Activated CD8-positive, alpha-beta memory T cell treated with anti-CD3 and anti-CD28 coated beads for 36 hours (primary cell): ENCODE data around the gene RPE65. TPM values are rescaled to one million over a fixed set of nuclear protein-coding genes. Genes with fewer than 3 reads are reported as not detected.
"Not testable (repeated sequence)": the region's sequence is repeated elsewhere in the genome, so short reads cannot be mapped to it uniquely, and the experiment has no call there.

Experiments
- CTCF ChIA-PET: fragments of 350-600 bp; sonication (Branson Sonifier 250); formaldehyde crosslinking; loops from one replicate; lab custom pipeline; 2021; ENCODE audit warnings: antibody characterized with exemption; lab: Charles Lee
- POLR2A ChIA-PET: fragments of 350-600 bp; sonication (Branson Sonifier 250); formaldehyde crosslinking; loops from one replicate; lab custom pipeline; 2021; ENCODE audit warnings: antibody characterized with exemption; lab: Charles Lee
- total RNA-seq, 2 experiments: library from RNA; stranded (reverse); gene quantifications; one replicate each; pipeline ENCODE4 v1.2.3, GENCODE V29; 2021

RPE65 gene
- total RNA-seq, 2 experiments from 2014 or later = not detected

- ChIA-PET CTCF (no interaction called here), POLR2A (no interaction called here)
Observed at GRCh38 chr1:68456202-68456601, 6.4 kb upstream of the RPE65 start.

GRCh38 chr1:68454534-68454933 is 4.8 kb upstream of the RPE65 start:
- CTCF ChIA-PET = no interaction called here

GRCh38 chr1:68453060-68453670 is 3.4 kb upstream of the RPE65 start:
- CTCF ChIA-PET = no interaction called here
- POLR2A ChIA-PET = no interaction called here

More at GRCh38 chr1:68454534-68454933, 4.8 kb upstream of the RPE65 start:
- POLR2A ChIA-PET = no interaction called here

GRCh38 chr1:68448365-68448764 is 1.4 kb downstream of the RPE65 start:
- POLR2A ChIA-PET = no interaction called here

GRCh38 chr1:68445709-68446108 is 4.0 kb downstream of the RPE65 start:
- ChIA-PET CTCF (no interaction called here), POLR2A (no interaction called here)

More at GRCh38 chr1:68448365-68448764, 1.4 kb downstream of the RPE65 start:
- CTCF ChIA-PET = no interaction called here

- ChIA-PET CTCF (interaction anchor here (0.9 kb wide), 1 partner anchor 322 kb away, joined by 5 read pairs; no protein-coding TSS in a partner anchor), POLR2A (no interaction called here)
Observed at GRCh38 chr1:68442822-68443556, 6.8 kb downstream of the RPE65 start.

- POLR2A ChIA-PET = no interaction called here
Observed at GRCh38 chr1:68442006-68442405, 7.7 kb downstream of the RPE65 start.

GRCh38 chr1:68438310-68438709 is 11.4 kb downstream of the RPE65 start:
- ChIA-PET CTCF (no interaction called here), POLR2A (no interaction called here)

More at GRCh38 chr1:68442006-68442405, 7.7 kb downstream of the RPE65 start:
- CTCF ChIA-PET = interaction anchor here (0.7 kb wide), 1 partner anchor 321 kb away, joined by 3 read pairs; no protein-coding TSS in a partner anchor

- ChIA-PET POLR2A (no interaction called here), CTCF (no interaction called here)
Observed at GRCh38 chr1:68433395-68433794, 16.4 kb downstream of the RPE65 start.

GRCh38 chr1:68431076-68431475 is 18.7 kb downstream of the RPE65 start:
- ChIA-PET POLR2A (no interaction called here), CTCF (no interaction called here)

GRCh38 chr1:68429233-68429808 is 20.4 kb downstream of the RPE65 start:
- ChIA-PET POLR2A (no interaction called here), CTCF (no interaction called here)

GRCh38 chr1:68426594-68426993 is 23.2 kb downstream of the RPE65 start:
- ChIA-PET POLR2A (no interaction called here), CTCF (no interaction called here)

- ChIA-PET POLR2A (no interaction called here), CTCF (no interaction called here)
Observed at GRCh38 chr1:68421350-68421749, 28.4 kb downstream of the RPE65 start.

GRCh38 chr1:68409426-68409825 is 40.3 kb downstream of the RPE65 start:
- POLR2A ChIA-PET = no interaction called here
- CTCF ChIA-PET = no interaction called here

- POLR2A ChIA-PET = no interaction called here
- CTCF ChIA-PET = no interaction called here
Observed at GRCh38 chr1:68401506-68401905, 48.2 kb downstream of the RPE65 start.

- POLR2A ChIA-PET = not testable (repeated sequence)
Observed at GRCh38 chr1:68395575-68395974, 54.2 kb downstream of the RPE65 start.

GRCh38 chr1:68392474-68392873 is 57.3 kb downstream of the RPE65 start:
- CTCF ChIA-PET, POLR2A ChIA-PET: not testable (repeated sequence)

More at GRCh38 chr1:68395575-68395974, 54.2 kb downstream of the RPE65 start:
- CTCF ChIA-PET = not testable (repeated sequence)

- POLR2A ChIA-PET, CTCF ChIA-PET: not testable (repeated sequence)
Observed at GRCh38 chr1:68385798-68386524, 63.8 kb downstream of the RPE65 start.

GRCh38 chr1:68384872-68385411 is 64.8 kb downstream of the RPE65 start:
- CTCF ChIA-PET = no interaction called here
- POLR2A ChIA-PET = no interaction called here
